CD14-positive monocyte (primary cell): ENCODE data around the gene PDE1C. TPM values are rescaled to one million over a fixed set of nuclear protein-coding genes. Genes with fewer than 3 reads are reported as not detected.

ENCODE experiments used
- DNase-seq, 3 donors: peaks; one replicate each; pipeline ENCODE4 v3.0.0-alpha.2; 2011 to 2022
- H2AFZ ChIP-seq: 2 replicates; pipeline ENCODE4 v1.6.0; 2012; ENCODE audit warnings: mild to moderate bottlenecking, low read depth, low read length, inconsistent platforms; ENCODE audit not compliant: insufficient read depth, poor library complexity, severe bottlenecking
- H3K27ac ChIP-seq, 2 donors: 1 replicate in 1 of 2; 2 replicates in 1 of 2; pipeline ENCODE4 v1.5.1; 2012 to 2013; ENCODE audit warnings: low read length in 2 of 2, control low read depth in 1 of 2, inconsistent platforms in 1 of 2, low read depth in 1 of 2, mild to moderate bottlenecking in 1 of 2
- H3K27me3 ChIP-seq, 2 donors: one replicate each; pipeline versions ENCODE4 v1.6.0 to v1.6.1; 2011 to 2013; ENCODE audit warnings: low read length in 2 of 2; ENCODE audit not compliant: control insufficient read depth in 2 of 2, insufficient read depth in 2 of 2
- H3K36me3 ChIP-seq, 2 donors: replicated peaks in 1 of 2; 1 replicate in 1 of 2; 2 replicates in 1 of 2; pipeline versions ENCODE4 v1.5.1 to v1.6.1; 2012 to 2013; ENCODE audit warnings: low read length in 2 of 2, control low read depth in 1 of 2, inconsistent platforms in 1 of 2, mild to moderate bottlenecking in 1 of 2; ENCODE audit not compliant: insufficient read depth in 2 of 2, control insufficient read depth in 1 of 2
- H3K4me1 ChIP-seq, 2 donors: 1 replicate in 1 of 2; 2 replicates in 1 of 2; pipeline versions ENCODE4 v1.5.1 to v1.6.1; 2012 to 2013; ENCODE audit warnings: low read length in 2 of 2, control low read depth in 1 of 2, inconsistent platforms in 1 of 2, mild to moderate bottlenecking in 1 of 2, moderate library complexity in 1 of 2; ENCODE audit not compliant: insufficient read depth in 2 of 2, control insufficient read depth in 1 of 2
- H3K4me2 ChIP-seq: replicated peaks from 2 replicates; pipeline ENCODE3; 2012; ENCODE audit warnings: low read length, moderate library complexity, mild to moderate bottlenecking; ENCODE audit not compliant: poor library complexity, severe bottlenecking; ENCODE audit errors: extremely low read depth
- H3K4me3 ChIP-seq, 3 experiments: fragments of 200-600 bp in 1 of 3; sonication (generic) in 1 of 3; replicated peaks in 1 of 3; 1 replicate in 2 of 3; 2 replicates in 1 of 3; pipeline ENCODE4 v1.5.1; 2011 to 2013; ENCODE audit warnings: low read length in 3 of 3, mild to moderate bottlenecking in 3 of 3, control low read depth in 2 of 3, low read depth in 2 of 3, inconsistent platforms in 1 of 3, moderate library complexity in 1 of 3
- H3K79me2 ChIP-seq: 2 replicates; pipeline ENCODE4 v1.6.0; 2012; ENCODE audit warnings: mild to moderate bottlenecking, control low read depth, inconsistent platforms, low read length, moderate library complexity; ENCODE audit not compliant: insufficient read depth
- H3K9ac ChIP-seq: 2 replicates; pipeline ENCODE4 v1.6.0; 2017; ENCODE audit warnings: low read length, mild to moderate bottlenecking; ENCODE audit not compliant: insufficient read depth, poor library complexity, severe bottlenecking
- H3K9me3 ChIP-seq, 2 donors: replicated peaks in 1 of 2; 1 replicate in 1 of 2; 2 replicates in 1 of 2; pipeline versions ENCODE4 v1.5.1 to v1.6.1; 2012 to 2013; ENCODE audit warnings: low read length in 2 of 2, control low read depth in 1 of 2; ENCODE audit not compliant: control insufficient read depth in 1 of 2, insufficient read depth in 1 of 2
- H4K20me1 ChIP-seq: 2 replicates; pipeline ENCODE4 v1.6.0; 2012; ENCODE audit warnings: mild to moderate bottlenecking, low read length, control low read depth, moderate library complexity; ENCODE audit not compliant: insufficient read depth
- H3K27ac Mint-ChIP-seq, 7 donors: one replicate each; pipeline ENCODE4 v1.8.0; 2020; ENCODE audit warnings: mild to moderate bottlenecking in 7 of 7, mixed read lengths in 7 of 7, moderate library complexity in 6 of 7, inconsistent platforms in 2 of 7
- H3K27me3 Mint-ChIP-seq, 3 donors: one replicate each; pipeline ENCODE4 v1.8.0; 2021 to 2022; ENCODE audit warnings: low read depth in 3 of 3, mild to moderate bottlenecking in 3 of 3, mixed read lengths in 3 of 3, moderate library complexity in 3 of 3, inconsistent platforms in 1 of 3
- H3K36me3 Mint-ChIP-seq, 2 donors: one replicate each; pipeline ENCODE4 v1.8.0; 2020; ENCODE audit warnings: mixed read lengths in 2 of 2, inconsistent platforms in 1 of 2, mild to moderate bottlenecking in 1 of 2
- H3K4me1 Mint-ChIP-seq: one replicate; pipeline ENCODE4 v1.8.0; 2020; ENCODE audit warnings: mild to moderate bottlenecking, mixed read lengths
- H3K4me3 Mint-ChIP-seq, 2 donors: one replicate each; pipeline ENCODE4 v1.8.0; 2020; ENCODE audit warnings: mild to moderate bottlenecking in 2 of 2, mixed read lengths in 2 of 2, moderate library complexity in 1 of 2
- H3K9me3 Mint-ChIP-seq, 7 donors: one replicate each; pipeline ENCODE4 v1.8.0; 2020 to 2022; ENCODE audit warnings: mixed read lengths in 7 of 7, mild to moderate bottlenecking in 6 of 7, moderate library complexity in 6 of 7, inconsistent platforms in 2 of 7
- CTCF ChIP-seq: fragments of 200-600 bp; IDR thresholded peaks from one replicate; pipeline ENCODE4 v1.8.0; 2022; ENCODE audit warnings: antibody characterized with exemption, mild to moderate bottlenecking
- WGBS: methylation state at CpG from one replicate; pipeline ENCODE4 v1.1.5; 2013; ENCODE audit warnings: missing lambda C conversion rate; ENCODE audit not compliant: insufficient coverage; 5-methylcytosine and 5-hydroxymethylcytosine counted together
- intact Hi-C, 2 donors: fragments of 100-400 bp; cut with micrococcal nuclease; formaldehyde crosslinking; loops; one replicate each; pipeline versions ENCODE4 v1.15.0 to v1.15.1; 2023
- polyA plus RNA-seq, 3 donors: library from polyadenylated mRNA; depleted of rRNA in 1 of 3; unstranded in 2 of 3; stranded (reverse) in 1 of 3; fragments of 300-500 nt in 2 of 3; fragments of >200 nt in 1 of 3; fragmentation: Illumina TruSeq in 2 of 3; gene quantifications; 1 replicate in 2 of 3; 2 replicates in 1 of 3; pipeline ENCODE4 v1.2.3, GENCODE V29; 2012 to 2021

The PDE1C gene
- polyA plus RNA-seq, 3 donors = not detected

GRCh38 chr7:32051128-32051527 lies 19.1 kb downstream of the PDE1C start:
- Histone ChIP-seq H3K36me3 (no peaks in the 10 kb centered on the region), H3K9ac (no peak overlapping the region), H2AFZ (no peak overlapping the region), H3K4me3 (no peak overlapping the region), H3K27me3 (no peaks in the 10 kb centered on the region), H4K20me1 (no peaks in the 10 kb centered on the region), H3K9me3 (no peaks in the 10 kb centered on the region), H3K4me2 (no peak overlapping the region), H3K27ac (no peak overlapping the region), H3K79me2 (no peaks in the 10 kb centered on the region), H3K4me1 (no peaks in the 10 kb centered on the region)
- intact Hi-C loops = no loop called here
- peaks cover 0 to 2% (median 1%) of the 10 kb centered on the region in 3 donors for H3K27me3 Mint-ChIP-seq
- no peaks in the 10 kb centered on the region for H3K36me3 Mint-ChIP-seq
- no peak overlapping the region for H3K4me3 Mint-ChIP-seq
- 94% methylated on average over 5 of the region's 5 CpGs for WGBS
- no peak for TF ChIP-seq CTCF
- peaks cover 0 to 3% (median 0%) of the 10 kb centered on the region in 7 donors for H3K9me3 Mint-ChIP-seq
- H3K27ac Mint-ChIP-seq = no peak overlapping the region
- no peaks in the 10 kb centered on the region for H3K4me1 Mint-ChIP-seq
- no peak for DNase-seq

GRCh38 chr7:32049599-32049998 lies 20.6 kb downstream of the PDE1C start:
- no peak overlapping the region for H3K9ac ChIP-seq
- no peaks in the 10 kb centered on the region for H3K27me3 ChIP-seq
- H3K36me3 ChIP-seq = no peaks in the 10 kb centered on the region
- H2AFZ ChIP-seq = no peak overlapping the region
- H3K27me3 Mint-ChIP-seq = peaks cover 0 to under 1% (median 0%) of the 10 kb centered on the region in 3 donors
- no peaks in the 10 kb centered on the region for H3K9me3 ChIP-seq
- no peaks in the 10 kb centered on the region for H3K4me1 ChIP-seq
- no peak overlapping the region for H3K27ac Mint-ChIP-seq
- peaks cover 0 to 5% (median 0%) of the 10 kb centered on the region in 7 donors for H3K9me3 Mint-ChIP-seq
- DNase-seq = no peak
- no peak overlapping the region for H3K27ac ChIP-seq
- H3K79me2 ChIP-seq = no peaks in the 10 kb centered on the region
- H3K4me3 Mint-ChIP-seq = no peak overlapping the region
- no peak overlapping the region for H3K4me2 ChIP-seq
- H3K36me3 Mint-ChIP-seq = no peaks in the 10 kb centered on the region
- intact Hi-C loops = no loop called here
- no CpG with 5 or more reads among the region's 3 CpGs for WGBS
- H3K4me3 ChIP-seq = no peak overlapping the region
- no peaks in the 10 kb centered on the region for H3K4me1 Mint-ChIP-seq
- TF ChIP-seq CTCF = no peak
- H4K20me1 ChIP-seq = no peaks in the 10 kb centered on the region
